K562 (cell line): ENCODE measurements around the gene DNASE1L1. TPM values are rescaled to one million over a fixed set of nuclear protein-coding genes. Genes with fewer than 3 reads are reported as not detected.

Source experiments
- ATF2 ChIP-seq: sonication (generic); formaldehyde crosslinking; IDR thresholded peaks from 2 replicates; pipeline ENCODE4 v1.8.1; 2022; ENCODE audit warnings: missing genetic modification reagents
- CBX1 ChIP-seq: sonication (generic); IDR thresholded peaks from 2 replicates; pipeline ENCODE4 v1.6.1; 2016; ENCODE audit warnings: antibody characterized with exemption, low read depth, mild to moderate bottlenecking
- DMBX1 ChIP-seq: fragments of 250-450 bp; sonication (Bioruptor Pico); IDR thresholded peaks from 2 replicates; pipeline ENCODE4 v1.8.0; 2022; ENCODE audit warnings: inconsistent platforms, mild to moderate bottlenecking, moderate library complexity, borderline replicate concordance
- DPF2 ChIP-seq: fragments of 450-650 bp; IDR thresholded peaks from 2 replicates; pipeline ENCODE4 v1.6.1; 2016
- E2F1 ChIP-seq: sonication (generic); formaldehyde crosslinking; IDR thresholded peaks from 2 replicates; pipeline ENCODE4 v1.8.1; 2023; ENCODE audit warnings: mild to moderate bottlenecking, missing genetic modification reagents, moderate library complexity
- ETS2 ChIP-seq: IDR thresholded peaks from 2 replicates; pipeline ENCODE4 v1.6.1; 2016; ENCODE audit warnings: borderline replicate concordance, missing genetic modification characterization, mild to moderate bottlenecking, moderate library complexity, missing compliant biosample characterization; ENCODE audit not compliant: poor library complexity, severe bottlenecking
- HMGN3 ChIP-seq: IDR thresholded peaks from 2 replicates; pipeline ENCODE4 v1.6.1; 2011; ENCODE audit warnings: borderline replicate concordance, low read depth, mild to moderate bottlenecking, mixed read lengths, low read length; ENCODE audit not compliant: insufficient read length; ENCODE audit errors: extremely low read depth
- KLF16 ChIP-seq: IDR thresholded peaks from 2 replicates; pipeline ENCODE4 v1.6.1; 2016; ENCODE audit warnings: antibody characterized with exemption
- LCOR ChIP-seq: sonication (generic); formaldehyde crosslinking; IDR thresholded peaks from 2 replicates; pipeline ENCODE4 v1.8.0; 2022; ENCODE audit warnings: mild to moderate bottlenecking, missing genetic modification reagents
- MAZ ChIP-seq, 2 experiments: fragments of 450-650 bp in 1 of 2; sonication (generic) in 1 of 2; formaldehyde crosslinking; IDR thresholded peaks in 1 of 2; conservative IDR thresholded peaks in 1 of 2; 2 replicates each; pipeline versions ENCODE4 v1.4.0 to v1.5.0; 2020; ENCODE audit warnings: mild to moderate bottlenecking in 1 of 2, missing genetic modification reagents in 1 of 2
- MNT ChIP-seq, 2 experiments: fragments of 450-650 bp; conservative IDR thresholded peaks; 2 replicates each; pipeline ENCODE4 v1.6.1; 2017; ENCODE audit warnings: mild to moderate bottlenecking in 2 of 2, moderate library complexity in 2 of 2
- MTA2 ChIP-seq: fragments of 450-650 bp; IDR thresholded peaks from 2 replicates; pipeline ENCODE4 v1.6.1; 2016; ENCODE audit warnings: low read depth
- POLR2B ChIP-seq: fragments of 450-650 bp; IDR thresholded peaks from 2 replicates; pipeline ENCODE4 v1.6.1; 2018; ENCODE audit warnings: low read depth; ENCODE audit not compliant: partially characterized antibody
- PTRF ChIP-seq: fragments of 450-650 bp; IDR thresholded peaks from 2 replicates; pipeline ENCODE4 v1.6.1; 2016; ENCODE audit warnings: mild to moderate bottlenecking, missing genetic modification characterization, missing compliant biosample characterization
- RCOR1 ChIP-seq, 2 experiments: IDR thresholded peaks; 2 replicates each; pipeline ENCODE4 v1.6.1; 2012; ENCODE audit warnings: low read depth in 2 of 2, low read length in 2 of 2, borderline replicate concordance in 1 of 2, improper control_type of control experiment in 1 of 2
- SMAD1 ChIP-seq: fragments of 150-350 bp; IDR thresholded peaks from 2 replicates; pipeline ENCODE4 v1.6.1; 2014; ENCODE audit warnings: low read length, low read depth; ENCODE audit not compliant: partially characterized antibody
- SMARCB1 ChIP-seq: IDR thresholded peaks from 2 replicates; pipeline ENCODE4 v1.6.1; 2011; ENCODE audit warnings: improper control_type of control experiment, low read depth; ENCODE audit not compliant: insufficient read length
- SRF ChIP-seq, 2 experiments: fragments of 250-450, 450-650 bp in 1 of 2; sonication (Bioruptor Pico) in 1 of 2; sonication (generic) in 1 of 2; formaldehyde crosslinking; IDR thresholded peaks; 2 replicates each; pipeline versions ENCODE4 v1.5.0 to v1.5.1; 2020 to 2022; ENCODE audit warnings: mild to moderate bottlenecking in 1 of 2, missing genetic modification reagents in 1 of 2
- ZBTB1 ChIP-seq: sonication (generic); formaldehyde crosslinking; IDR thresholded peaks from 2 replicates; pipeline ENCODE4 v1.8.1; 2023; ENCODE audit warnings: missing genetic modification reagents, low read depth, mild to moderate bottlenecking, borderline replicate concordance
- ZBTB7A ChIP-seq: IDR thresholded peaks from 2 replicates; pipeline ENCODE4 v1.6.1; 2011; ENCODE audit warnings: low read depth, mild to moderate bottlenecking, low read length, moderate library complexity, borderline replicate concordance; ENCODE audit not compliant: control insufficient read depth
- ZNF778 ChIP-seq: fragments of 450-650 bp; formaldehyde crosslinking; IDR thresholded peaks from 2 replicates; pipeline ENCODE4 v1.4.0; 2020; ENCODE audit warnings: mild to moderate bottlenecking, moderate library complexity
- polyA plus RNA-seq, 8 experiments: library from polyadenylated mRNA; depleted of rRNA in 4 of 8; stranded (reverse) in 5 of 8; unstranded in 3 of 8; fragments of >200 nt; fragmentation: Nextera tagmentation in 2 of 8; fragmentation: Illumina TruSeq in 1 of 8; extraction: Ambion mirVana in 2 of 8; extraction: Trizol in 1 of 8; gene quantifications; 2 replicates each; pipeline versions ENCODE4 v1.2.1 to v1.2.3, GENCODE V29; 2011 to 2014; ENCODE audit warnings: inconsistent platforms in 1 of 8, missing spikeins in 1 of 8
- total RNA-seq, 7 experiments: library from RNA; depleted of rRNA in 6 of 7; stranded (reverse); fragments of >200 nt in 6 of 7; fragmentation: Illumina TruSeq in 2 of 7; extraction: Trizol in 2 of 7; gene quantifications; 2 replicates each; pipeline versions ENCODE4 v1.2.1 to v1.2.3, GENCODE V29; 2011 to 2021; ENCODE audit warnings: low replicate concordance in 1 of 7

DNASE1L1 gene
- total and polyA plus RNA-seq, 9 of the 15 experiments (the other 6 are each of a cell fraction or from before 2014, with no cell fraction given) = 0.73 to 12.6 (median 7.9) TPM

DNA sequence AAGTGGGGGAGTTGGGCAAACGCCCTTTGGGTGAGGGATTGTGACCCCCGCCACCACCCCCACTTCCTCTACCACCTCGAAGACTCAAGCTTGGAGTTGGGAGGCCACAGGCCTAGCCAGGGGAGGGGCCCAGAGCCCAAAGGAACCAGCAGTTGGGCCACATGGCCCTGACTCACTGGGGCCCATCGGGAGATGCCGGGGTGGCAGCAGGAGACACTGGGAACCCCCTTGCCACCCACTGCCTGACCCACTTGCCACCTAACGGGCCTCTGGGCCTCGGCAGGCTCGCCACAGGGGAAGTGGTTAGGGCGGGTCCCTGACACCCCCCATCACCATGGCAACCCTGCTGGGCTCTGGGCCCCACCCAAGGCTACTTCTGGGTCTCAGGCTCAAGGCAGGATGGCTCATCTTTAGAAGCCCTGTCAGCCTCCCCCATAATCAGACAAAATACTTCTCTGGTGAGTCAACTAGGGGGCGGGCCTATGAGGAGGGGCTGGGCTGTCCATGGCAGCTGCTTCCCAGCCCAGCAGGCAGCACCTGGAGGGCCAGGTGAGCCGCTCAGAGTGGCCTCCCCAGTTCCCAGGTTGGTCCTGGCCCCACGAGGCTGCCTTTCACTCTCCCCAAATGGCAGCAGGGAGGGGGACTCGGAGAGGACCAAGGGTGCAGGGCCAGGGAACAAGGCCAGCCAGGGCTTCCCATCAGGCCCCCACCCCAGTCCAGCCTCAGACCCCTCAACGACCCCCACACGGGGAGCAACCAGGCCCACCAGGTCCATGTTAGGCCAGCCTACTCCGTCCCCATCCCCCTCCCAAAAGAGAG is 40.2 kb downstream of the DNASE1L1 start (continued):
- TF ChIP-seq ZBTB7A (peak; percentile 49; the same call in 1 of the 2 replicates), KLF16 (peak; percentile 57; the same call in 1 of the 2 replicates), SRF (CRISPR knock-in tag; IDR thresholded peaks at IDR 0.05) (0 out of 4 replicates have a peak, but pooled peaks of 1 of the 2 experiments have one; percentile 52), MNT (conservative IDR thresholded peaks at IDR 0.05) (peak; percentile 39 to 48; a peak in 2 of 4 replicates), SMARCB1 (no peak), RCOR1 (IDR thresholded peaks at IDR 0.05; ENCODE audit: borderline replicate concordance in 1 of 2, low read depth in 2 of 2, low read length in 2 of 2) (peak in 1 of 2 experiments; percentile 48; a peak in 2 of 4 replicates), DMBX1 (CRISPR knock-in tag) (peak; percentile 32; the same call in 1 of the 2 replicates), LCOR (CRISPR knock-in tag) (peak; percentile 76), ATF2 (CRISPR knock-in tag) (no peak), MTA2 (no peak), MAZ (CRISPR knock-in tag; conservative IDR thresholded peaks at IDR 0.05 in 1 of 2, IDR thresholded peaks at IDR 0.05 in 1 of 2) (peak; percentile 31 to 45; a peak in 3 of 4 replicates), POLR2B (peak; percentile 56), DPF2 (peak; percentile 64; the same call in 1 of the 2 replicates), HMGN3 (peak; percentile 15), ZNF778 (CRISPR knock-in tag) (no peak), E2F1 (0 out of 2 replicates have a peak, but pooled peaks have one; percentile 36), CBX1 (no peak; the same call in 1 of the 2 replicates), PTRF (no peak), ZBTB1 (CRISPR knock-in tag) (no peak; the same call in 1 of the 2 replicates), SMAD1 (no peak), ETS2 (tag) (no peak)
